Measurements from ENCODE around the gene PRSS56.

Gene PRSS56

GRCh38 chr2:232574674-232575403, 54.7 kb downstream of the PRSS56 start:
- DNase-seq: no peak

All from T-helper 2 cell (primary cell).